ENCODE measurements around the gene RPL10.
"Not testable (repeated sequence)": the region's sequence is repeated elsewhere in the genome, so short reads cannot be mapped to it uniquely, and the experiment has no call there.

Gene RPL10

DNA sequence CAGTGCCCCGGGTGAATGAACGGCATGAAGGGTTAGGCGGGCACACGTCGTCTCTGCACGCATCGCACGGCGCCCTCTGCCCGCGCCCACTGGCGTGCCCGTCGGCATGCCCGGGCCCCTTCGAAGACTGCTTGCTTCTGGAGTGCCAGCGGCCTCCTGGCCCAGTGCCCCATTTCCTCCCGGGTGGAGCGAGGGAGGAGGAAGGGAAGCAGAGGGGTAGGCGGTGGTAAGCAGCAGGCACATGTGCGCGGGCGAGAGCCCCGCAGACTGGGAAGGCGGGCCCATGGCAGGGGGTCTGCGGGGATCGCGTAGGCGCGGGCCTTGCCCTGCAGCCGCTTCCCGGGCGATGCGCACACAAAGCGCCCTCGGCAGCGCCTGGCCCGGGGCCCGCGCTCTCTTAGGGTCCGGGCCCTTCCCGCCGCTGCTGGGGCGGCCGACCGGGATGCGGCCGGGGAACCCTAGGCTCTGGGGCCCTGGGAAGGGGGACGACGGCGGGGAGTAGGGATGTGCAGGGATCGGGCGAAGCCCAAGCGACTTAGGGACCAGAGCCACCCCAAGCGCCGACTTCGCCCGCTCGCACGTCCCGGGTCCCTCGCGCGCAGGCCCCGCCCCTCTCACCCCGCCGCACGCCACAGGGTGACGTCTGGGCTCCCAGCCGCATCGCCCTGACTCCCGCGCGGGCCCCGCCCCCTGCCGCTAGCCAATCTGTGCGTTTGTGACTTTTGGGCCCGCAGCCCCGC, 19.9 kb upstream of the RPL10 start:
- no peak for DNase-seq (ENCODE audit: low read depth)

DNA sequence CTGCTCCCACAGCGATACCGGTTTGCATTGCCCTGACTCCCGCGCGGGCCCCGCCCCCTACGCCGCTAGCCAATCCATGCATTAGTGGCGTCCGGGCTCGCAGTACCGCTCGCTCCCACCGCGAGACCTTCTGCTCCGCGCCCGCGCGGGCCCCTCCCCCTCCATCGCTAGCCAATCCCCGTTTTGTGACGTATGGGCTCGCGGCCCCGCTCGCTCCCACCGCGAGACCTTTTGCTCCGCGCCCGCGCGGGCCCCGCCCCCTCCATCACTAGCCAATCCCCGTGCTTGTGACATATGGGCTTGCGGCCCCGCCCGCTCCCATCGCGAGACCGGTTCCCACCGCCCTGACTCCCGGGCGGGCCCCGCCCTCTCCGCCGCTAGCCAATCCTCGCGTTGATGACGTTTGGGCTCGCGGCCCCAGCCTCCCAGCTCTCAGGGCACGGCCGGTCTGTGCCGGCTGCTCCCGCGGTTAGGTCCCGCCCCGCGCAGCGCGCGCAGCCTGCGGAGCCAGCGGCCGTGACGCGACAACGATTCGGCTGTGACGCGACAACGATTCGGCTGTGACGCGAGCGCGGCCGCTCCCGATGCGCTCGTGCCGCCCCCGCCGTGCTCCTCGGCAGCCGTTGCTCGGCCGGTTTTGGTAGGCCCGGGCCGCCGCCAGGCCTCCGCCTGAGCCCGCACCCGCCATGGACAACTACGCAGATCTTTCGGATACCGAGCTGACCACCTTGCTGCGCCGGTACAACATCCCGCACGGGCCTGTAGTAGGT, 19.2 kb upstream of the RPL10 start, which contains the start of gene EMD:
Gene EMD (plus strand): TSS at position 497 of the 770 bp plus-strand sequence. CDS start 190 bp downstream, at position 687.
- DNase-seq (ENCODE audit: low read depth): peak; percentile 74

DNA sequence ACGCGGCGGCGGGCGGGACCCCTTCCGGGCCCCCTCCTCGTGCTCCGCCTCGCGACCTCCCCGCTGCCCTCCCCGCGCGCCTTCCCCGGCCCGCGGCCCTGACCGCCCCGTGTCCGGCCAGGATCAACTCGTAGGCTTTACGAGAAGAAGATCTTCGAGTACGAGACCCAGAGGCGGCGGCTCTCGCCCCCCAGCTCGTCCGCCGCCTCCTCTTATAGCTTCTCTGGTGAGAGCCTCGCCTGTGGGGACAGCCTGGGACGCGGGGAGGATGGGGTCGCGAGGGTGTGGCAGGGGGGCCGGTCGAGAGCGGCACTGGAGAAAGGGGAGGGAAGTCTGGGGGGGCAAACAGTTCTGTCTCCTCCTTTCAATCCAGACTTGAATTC, 18.6 kb upstream of the RPL10 start:
- no peak for DNase-seq (ENCODE audit: low read depth)

DNA sequence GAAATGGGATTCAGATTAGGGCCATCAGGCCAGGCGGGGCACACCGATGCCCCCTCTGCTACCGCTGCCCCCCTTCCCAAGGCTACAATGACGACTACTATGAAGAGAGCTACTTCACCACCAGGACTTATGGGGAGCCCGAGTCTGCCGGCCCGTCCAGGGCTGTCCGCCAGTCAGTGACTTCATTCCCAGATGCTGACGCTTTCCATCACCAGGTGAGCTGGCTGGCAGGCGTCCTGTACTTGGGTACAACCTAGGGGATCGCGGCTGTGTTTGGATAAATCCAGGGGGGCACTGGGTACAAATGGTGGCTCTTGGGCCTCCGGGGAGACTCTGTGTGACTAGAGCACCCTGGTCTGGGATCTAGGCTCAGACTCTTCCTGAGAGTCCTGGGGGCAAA, 18.0 kb upstream of the RPL10 start:
- no peak for DNase-seq (ENCODE audit: low read depth)

DNA sequence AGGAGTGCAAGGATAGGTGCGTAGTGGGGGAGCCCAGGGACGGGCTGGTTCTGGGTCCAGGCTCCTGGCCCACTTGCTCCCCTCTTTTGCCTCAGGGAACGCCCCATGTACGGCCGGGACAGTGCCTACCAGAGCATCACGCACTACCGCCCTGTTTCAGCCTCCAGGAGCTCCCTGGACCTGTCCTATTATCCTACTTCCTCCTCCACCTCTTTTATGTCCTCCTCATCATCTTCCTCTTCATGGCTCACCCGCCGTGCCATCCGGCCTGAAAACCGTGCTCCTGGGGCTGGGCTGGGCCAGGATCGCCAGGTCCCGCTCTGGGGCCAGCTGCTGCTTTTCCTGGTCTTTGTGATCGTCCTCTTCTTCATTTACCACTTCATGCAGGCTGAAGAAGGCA, 17.4 kb upstream of the RPL10 start:
- DNase-seq (ENCODE audit: low read depth): no peak

DNA sequence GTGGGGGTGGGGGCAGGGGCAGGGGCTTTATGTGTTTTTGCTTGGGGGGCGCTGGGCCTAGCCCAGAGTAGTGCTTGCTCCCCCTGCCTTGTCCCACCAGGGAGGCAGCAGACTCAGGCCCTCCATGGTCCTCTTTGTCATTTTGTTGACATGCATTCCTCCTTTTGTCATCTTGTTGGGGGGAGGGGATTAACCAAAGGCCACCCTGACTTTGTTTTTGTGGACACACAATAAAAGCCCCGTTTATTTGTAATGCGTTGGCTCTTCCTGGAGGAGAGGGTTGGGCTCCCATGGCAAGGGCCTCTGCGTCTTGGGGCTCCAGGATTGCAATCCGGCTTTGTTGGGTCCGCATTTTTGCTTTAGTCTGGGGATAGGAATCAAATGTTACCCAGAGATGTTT, 16.9 kb upstream of the RPL10 start:
- DNase-seq (ENCODE audit: low read depth): no peak

DNA sequence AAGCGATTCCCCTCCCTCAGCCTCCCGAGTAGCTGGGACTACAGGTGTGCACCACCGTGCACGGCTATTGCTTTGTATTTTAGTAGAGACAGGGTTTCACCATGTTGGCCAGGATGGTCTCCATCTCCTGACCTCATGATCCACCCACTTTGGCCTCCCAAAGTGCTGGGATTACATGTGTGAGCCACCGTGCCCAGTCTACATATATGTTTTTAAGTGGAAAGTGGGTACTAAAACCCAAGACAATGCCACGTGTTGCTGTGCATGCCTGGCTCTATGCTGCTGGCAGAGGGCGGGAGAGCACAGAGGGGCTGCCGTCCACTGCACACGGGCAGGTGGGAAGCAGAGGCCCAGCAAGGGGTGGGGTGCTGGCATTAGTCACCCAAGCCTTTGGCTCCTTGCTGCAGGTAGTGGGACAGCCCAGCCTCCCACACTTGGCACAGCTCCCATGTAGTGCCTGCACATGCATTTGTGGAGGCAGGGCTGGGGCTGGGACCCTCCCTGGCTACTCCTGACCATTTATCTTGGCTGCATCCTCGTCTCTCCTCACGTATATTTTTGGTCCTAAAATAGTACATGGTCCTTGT, 15.6 kb upstream of the RPL10 start:
- DNase-seq (ENCODE audit: low read depth): no peak

DNA sequence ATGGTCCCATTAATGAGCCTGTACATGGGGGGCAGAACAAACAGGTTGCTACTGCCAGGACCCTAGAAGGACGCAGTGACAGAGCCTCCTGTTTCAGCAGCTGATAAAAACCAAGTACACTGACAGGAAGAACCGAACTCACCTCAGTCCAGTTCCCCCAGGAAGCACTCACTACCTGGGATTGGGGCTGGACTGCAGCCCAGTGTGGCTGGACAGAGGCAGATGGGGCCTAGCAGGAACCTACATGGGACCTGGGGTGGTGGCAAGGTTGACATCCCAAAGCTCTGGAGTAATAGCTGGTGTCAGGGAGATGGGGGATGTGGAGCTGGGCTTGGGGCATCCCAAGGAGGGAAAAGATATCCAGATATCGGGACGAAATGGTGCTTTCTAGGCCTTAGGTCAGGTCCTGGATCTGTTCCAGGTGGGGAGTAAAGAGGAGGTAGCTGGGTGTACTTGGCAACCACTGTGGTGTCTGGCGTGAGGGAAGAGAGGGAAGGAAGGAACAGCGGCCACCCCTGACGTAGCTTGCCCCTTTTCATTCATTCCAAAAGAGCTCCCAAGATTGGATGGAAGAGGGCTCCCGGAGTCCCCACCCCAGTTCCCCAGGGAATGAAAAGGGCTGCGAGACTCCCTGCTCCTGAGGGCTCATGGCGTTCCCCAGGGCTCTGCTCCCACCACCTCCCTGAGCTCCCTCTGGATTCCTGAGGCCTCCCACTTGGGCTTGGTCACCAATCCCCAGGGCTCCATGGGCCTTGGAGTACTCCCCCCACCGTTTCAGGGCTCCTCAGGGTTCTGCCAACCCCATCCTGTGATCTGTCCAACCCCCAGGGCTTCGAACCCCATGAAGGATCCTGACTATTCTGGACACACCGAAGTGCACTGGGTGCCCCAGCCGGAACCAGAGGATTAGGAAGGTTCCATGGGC, 14.6 kb upstream of the RPL10 start:
- DNase-seq (ENCODE audit: low read depth): no peak

DNA sequence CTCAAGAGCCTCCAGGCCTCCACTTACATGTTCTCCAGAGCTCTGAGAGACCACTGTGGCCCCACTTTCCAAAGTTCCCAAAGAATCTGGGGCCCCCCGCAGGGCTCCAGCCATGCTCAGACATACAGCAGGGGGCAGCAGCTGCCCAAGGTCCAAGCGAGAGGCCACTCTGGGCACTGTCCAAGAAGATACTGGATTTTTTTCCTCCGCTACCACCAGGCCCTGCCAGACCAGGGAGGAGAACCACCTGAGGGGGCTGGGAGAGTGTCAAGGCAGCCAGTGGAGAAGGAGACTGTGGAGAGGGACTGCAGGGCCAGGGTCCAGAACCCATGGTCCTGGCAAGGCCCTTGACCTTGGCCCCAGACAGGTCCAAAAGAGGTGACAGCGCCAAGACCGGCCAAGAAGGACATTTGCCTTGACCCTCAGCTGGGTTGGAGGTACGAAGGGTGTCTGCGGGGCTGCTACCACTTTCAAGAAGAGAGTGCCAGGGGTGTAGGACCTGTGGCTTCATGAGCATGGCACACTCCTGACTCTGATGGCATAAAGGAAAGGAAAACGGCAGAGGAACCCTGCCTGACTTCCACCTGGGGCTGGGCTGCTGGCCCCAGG, 13.8 kb upstream of the RPL10 start:
- DNase-seq (ENCODE audit: low read depth): no peak

DNA sequence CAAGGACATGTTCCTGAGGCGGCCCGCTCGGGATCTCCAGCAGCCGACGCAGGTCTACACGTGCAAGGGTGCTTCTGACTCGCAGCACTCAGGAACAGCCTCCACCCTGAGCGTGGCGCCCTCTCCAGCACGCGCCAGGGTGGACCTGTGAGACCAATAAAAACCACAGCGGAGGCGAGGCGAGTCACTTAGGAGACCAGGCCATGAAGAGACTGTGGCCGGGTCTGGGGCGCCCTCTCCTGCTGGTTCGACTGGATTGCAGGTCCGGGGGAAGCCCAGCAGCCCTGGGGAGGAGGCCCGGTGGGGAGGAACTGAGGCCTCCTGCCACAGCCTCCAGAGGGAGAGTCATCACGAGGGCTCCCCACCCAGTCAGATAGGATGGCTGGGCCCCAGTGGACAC, 10.1 kb upstream of the RPL10 start:
- DNase-seq (ENCODE audit: low read depth): not testable (repeated sequence)

DNA sequence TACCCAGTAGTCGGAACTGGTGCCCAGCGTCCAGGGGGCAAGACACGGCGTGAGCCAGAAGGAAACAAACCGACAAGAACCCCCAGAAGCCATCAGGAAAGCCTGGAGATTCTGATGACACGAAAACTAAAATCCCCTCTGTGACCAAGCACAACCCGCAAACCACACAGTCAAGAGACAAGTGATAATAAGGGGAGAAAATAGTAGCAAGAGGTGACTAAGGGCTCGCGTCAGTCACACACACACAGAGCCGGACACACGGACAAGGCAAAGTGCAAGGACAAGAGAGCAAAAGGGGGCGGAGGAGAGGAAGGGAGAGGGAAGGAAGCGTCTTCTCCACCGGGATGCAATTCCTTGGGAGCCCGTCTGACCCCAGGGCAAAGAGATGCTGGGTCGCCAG, 9.5 kb upstream of the RPL10 start:
- not testable (repeated sequence) for DNase-seq (ENCODE audit: low read depth)

DNA sequence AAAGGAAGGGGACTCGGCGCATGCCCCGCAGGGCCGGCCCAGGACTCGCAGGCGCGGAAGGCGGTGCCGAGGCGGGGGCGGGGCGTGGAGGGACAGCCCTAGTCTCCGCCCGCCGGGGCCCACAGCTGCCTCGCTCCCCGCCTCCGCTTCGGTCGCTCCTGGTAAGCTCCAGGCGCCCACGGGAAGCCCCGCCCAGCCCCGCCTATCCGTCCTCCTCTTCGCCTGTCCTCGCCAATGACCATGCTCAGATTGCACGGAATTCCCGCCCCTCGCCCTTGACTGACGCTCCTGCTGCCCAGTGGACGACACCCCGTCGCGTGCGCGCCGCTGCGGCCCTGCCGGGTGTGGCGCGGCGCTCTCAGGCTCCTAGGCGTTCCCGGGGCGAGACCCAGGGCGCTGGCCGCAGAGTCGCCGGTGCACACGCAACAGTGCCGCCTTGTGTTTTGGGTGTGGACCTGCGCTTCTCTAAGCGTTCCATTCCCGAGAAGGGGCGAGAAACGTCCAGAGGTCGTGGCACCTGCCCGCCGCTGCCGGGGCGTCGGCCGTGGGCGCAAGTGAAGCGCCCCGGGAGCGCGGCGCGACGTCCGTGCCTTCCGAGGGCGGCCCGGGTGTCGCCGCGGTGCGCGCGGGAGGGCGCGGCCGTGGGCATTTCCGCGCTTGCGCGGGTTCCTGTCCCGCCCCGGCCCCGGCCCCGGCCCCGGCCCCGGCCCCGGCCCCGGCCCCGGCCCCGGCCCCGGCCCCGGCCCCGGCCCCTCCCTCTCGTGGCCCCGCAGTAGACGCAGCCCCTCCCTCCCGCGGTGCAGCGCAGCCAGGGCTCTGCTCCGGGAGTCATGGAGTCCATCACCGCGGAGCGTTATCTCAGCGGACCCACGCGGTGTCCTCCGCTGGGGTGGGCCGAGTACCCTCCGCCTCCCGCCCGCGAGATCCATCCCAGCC, 8.1 kb upstream of the RPL10 start:
- DNase-seq (ENCODE audit: low read depth): not testable (repeated sequence)

DNA sequence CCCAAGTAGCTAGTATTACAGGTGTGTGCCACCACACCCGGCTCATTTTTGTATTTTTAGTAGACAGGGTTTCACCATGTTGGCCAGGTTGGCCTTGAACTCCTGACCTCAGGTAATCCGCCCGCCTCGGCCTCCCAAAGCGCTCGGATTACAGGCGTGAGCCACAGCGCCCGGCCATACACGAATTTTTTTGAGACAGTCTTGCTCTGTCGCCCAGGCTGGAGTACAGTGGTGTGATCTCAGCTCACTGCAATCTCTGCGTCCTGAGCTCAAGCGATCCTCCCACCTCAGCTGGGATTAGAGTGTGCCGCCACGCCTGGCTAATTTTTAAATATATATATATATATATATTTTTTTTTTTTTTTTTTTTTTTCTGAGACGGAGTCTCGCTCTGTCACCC, 1.8 kb upstream of the RPL10 start:
- not testable (repeated sequence) for DNase-seq (ENCODE audit: low read depth)

DNA sequence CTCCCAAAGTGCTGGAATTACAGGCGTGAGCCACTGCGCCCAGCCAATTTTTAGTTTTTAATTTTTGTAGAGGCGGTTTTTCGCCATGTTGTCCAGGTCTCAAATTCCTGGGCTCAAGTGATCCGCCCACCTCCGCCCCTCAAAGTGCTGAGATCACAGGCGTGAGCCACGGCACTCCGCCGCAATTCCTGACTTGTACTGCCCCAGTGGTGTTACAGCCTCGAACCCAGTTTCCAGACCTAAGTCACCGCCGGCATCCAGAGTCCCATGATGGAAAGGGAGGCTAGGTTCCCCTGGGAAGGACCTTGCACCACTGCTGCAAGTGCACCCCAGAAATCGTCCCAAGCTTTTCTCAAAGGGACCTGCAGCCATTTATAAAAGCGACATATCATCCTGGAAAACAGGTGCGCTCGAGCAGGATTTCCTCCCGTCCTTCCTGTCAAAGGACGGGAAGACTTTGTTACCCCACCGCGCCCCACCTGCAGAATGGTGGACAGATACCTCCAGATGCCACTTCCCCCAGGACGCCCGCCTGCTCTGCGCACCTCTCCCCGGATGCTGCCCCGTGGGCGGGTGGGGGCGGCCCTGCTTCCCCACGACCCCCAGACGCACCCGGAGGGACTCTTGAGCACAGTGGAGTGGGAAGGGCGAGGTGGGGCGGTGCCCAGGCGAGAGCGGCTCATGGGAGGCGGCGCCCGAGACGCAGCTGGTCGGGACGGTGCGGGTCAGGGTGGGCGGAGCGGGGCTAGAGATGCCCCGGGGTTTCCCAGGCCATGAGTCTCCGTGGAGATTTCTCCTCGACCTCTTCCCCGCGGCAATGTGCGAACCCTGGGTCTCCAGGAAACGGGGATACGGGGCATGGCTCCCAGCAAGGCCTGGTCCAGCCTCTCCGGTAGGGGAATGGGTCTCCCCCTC, 947 bp upstream of the RPL10 start:
- no peak for DNase-seq (ENCODE audit: low read depth)

DNA sequence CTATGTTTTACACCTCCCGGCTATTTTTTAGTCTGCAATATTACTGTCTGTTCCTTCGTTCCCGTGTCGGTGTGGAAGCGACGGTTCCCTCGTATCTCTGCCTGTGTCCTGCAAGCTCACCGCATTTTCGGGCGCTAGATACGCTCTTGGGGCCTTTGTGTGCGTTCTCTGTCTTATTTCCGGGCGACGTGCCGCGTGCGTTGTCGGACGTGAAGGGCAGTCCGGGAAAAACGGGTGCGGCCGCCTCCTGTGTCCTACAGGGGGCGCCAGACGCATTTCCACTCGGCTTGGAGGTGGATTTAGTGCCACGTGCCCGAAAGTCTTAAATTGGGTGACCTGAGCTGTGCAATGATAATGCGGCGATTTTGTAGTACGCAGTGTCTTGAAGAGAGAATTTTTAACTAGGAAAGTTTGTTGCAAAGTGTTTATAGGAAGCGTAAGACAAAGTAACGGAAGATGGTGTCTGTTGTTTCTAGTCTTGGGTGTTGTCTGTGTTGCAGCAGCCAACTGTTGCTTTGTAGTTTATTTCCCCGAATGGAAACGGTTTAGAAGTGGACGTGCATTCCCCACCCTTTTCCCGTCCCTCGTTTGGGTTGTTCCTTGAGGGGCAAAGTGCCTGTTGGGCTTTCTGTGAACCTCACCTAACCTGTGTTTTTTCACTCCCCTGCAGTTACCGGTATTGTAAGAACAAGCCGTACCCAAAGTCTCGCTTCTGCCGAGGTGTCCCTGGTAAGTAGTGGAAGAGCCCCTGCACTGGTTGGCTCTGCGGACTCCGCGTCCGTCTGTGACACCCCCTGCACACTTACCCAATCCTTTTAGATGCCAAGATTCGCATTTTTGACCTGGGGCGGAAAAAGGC, 720 bp downstream of the RPL10 start:
- no peak for DNase-seq (ENCODE audit: low read depth)

DNA sequence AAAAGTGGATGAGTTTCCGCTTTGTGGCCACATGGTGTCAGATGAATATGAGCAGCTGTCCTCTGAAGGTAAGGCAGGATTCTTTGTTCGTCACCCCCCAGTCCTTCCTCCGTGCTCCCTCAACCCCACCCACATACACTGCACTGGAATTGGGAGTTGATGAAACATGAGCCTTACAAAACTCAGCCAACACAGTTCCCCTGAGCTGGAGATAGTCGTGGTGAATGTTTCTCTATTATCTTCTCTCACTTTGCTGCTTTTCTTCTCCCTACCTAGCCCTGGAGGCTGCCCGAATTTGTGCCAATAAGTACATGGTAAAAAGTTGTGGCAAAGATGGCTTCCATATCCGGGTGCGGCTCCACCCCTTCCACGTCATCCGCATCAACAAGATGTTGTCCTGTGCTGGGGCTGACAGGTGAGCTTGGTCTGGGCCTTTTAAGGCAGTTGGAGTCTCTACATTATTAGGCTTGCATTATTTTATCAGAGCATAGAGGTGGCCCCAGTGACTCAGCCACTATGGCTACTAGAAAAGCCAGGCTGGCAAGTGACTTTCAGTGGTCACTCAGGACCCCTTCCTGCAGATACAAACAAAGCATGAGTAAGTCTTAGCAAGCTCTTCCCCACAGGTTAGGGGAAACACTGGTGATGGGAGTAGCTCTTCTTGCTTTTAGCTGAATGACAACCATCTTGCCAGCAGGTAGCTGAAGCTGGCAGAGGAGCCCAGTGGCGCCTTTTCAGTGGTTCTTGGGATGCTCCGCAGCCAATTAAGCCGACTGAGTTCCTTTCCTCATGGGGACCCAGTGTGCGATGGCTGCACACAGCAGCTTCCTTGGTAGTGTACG, 1.6 kb downstream of the RPL10 start:
- DNase-seq (ENCODE audit: low read depth): no peak

DNA sequence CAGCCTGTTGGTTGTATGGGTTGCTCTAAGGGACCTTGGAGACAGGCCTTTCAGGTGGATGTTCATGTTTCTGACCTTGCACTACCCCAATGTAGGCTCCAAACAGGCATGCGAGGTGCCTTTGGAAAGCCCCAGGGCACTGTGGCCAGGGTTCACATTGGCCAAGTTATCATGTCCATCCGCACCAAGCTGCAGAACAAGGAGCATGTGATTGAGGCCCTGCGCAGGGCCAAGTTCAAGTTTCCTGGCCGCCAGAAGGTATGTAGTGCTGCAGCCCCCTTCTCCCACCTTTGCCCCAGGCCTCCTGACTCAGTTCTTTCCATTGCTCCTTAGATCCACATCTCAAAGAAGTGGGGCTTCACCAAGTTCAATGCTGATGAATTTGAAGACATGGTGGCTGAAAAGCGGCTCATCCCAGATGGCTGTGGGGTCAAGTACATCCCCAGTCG, 2.2 kb downstream of the RPL10 start:
- not testable (repeated sequence) for DNase-seq (ENCODE audit: low read depth)

Measured in GM04503 (cell line).